GM15510 (cell line): Measurements from ENCODE around the gene ARNT2.

Source experiments
- POLR2A ChIP-seq: IDR thresholded peaks from 3 replicates; pipeline ENCODE4 v1.6.1; 2011; ENCODE audit warnings: borderline replicate concordance; ENCODE audit not compliant: insufficient read length; ENCODE audit errors: extremely low read depth

ARNT2 gene

DNA sequence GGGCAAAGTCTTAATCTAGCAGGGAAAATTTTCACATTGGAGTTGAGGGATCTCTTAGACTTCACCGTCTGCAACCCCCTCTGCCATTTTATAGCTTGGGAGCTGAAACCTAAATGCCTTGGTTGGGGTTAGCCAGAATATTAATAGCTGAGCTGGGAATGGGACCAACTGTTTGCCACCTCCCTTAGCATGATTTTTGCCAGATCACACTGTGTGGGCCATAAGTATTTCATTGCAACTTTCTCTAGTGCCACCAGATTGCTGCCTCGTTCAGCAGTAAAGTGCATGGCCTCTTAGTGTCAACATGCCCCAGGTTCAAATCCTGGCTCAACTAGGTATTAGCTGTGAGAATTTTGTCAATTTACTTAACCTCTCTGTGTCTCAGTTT is 235.0 kb downstream of the ARNT2 start:
- TF ChIP-seq POLR2A, result no peak

DNA sequence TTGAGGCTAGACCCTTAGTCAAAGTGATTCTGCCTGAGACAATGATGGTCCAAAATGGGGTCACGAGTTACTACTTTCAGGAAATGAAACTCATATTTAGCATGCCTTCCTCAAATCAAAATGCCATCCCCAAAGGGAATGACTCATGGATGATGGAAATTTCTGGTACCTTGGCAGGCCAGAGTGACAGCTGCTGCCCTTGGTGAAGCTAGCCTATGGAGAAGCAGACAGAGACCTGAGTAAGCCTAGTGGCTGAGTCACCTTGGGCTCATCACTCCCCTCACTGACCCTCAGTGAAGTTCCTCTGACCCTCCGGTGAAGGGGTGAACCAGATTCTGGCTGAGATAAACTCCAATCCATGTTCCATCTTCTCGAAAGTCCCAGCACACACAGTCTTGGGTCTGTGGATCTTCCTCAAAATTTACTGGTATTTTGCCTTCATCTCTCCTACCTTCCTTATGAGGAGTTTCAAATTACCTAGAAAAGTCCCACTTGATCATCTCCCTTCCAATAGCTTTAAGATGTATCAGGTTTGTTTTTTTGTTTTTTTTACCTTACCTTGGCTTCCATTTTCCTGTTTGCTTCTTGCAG is 236.4 kb downstream of the ARNT2 start:
- no peak for TF ChIP-seq POLR2A

- no peak for TF ChIP-seq POLR2A
Observed at GRCh38 chr15:80641384-80641783, 237.2 kb downstream of the ARNT2 start.

DNA sequence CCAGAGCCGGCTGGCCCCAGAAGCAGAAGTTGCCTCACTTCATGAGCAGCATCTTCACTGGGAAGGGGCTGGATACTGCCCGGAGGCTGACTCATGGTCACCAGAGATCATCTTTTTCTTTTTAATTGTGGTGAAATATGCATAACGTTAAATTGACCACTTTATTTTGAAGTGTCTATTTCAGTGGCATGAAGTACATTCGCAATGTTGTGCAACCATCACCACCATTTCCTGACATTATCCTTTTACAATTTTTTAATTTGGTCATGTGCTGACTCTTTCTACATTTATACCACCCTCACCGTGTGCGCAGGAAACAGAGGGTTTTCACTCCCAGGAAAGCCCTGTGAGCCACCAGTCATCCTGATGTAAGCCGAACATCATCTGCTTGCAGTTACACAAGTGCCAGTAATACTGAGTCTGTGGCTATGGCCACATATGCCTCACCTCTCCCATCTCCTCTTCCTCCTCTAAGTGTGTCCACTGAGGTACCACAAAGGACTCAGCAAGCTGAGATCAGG is 239.3 kb downstream of the ARNT2 start:
- no peak for TF ChIP-seq POLR2A

DNA sequence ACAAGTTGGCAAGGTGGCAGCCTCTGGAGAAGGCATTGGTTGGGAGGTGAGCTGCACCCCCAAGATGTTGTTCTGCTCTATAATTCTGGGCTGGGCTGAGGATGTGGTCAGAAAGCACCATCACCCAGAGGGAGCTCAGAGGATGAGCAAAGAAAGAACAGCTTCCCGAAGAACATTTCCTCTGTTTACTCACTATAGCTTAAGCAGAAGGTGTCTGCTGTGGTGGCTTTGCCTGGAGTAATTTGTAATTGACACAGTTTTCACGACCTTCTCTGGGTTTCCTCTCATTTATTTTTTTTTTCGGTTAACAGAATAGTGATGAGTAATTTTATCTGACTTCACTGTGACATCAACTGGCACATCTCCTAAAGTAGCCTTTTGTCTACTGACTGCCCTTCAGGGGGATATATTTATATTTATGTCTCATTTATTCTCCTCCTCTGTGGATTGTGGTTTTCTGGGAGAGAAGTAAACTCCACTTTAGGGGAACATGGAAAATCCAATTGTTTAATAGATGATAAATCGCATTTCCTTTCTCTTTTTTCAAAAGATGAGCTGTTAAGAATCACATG is 241.4 kb downstream of the ARNT2 start:
- TF ChIP-seq POLR2A, result no peak
